ENCODE data around the gene SPTBN5. TPM values are rescaled to one million over a fixed set of nuclear protein-coding genes. Genes with fewer than 3 reads are reported as not detected.

Gene SPTBN5
- polyA plus RNA-seq, 1 donor from 2014 or later = 0.01 TPM

DNA sequence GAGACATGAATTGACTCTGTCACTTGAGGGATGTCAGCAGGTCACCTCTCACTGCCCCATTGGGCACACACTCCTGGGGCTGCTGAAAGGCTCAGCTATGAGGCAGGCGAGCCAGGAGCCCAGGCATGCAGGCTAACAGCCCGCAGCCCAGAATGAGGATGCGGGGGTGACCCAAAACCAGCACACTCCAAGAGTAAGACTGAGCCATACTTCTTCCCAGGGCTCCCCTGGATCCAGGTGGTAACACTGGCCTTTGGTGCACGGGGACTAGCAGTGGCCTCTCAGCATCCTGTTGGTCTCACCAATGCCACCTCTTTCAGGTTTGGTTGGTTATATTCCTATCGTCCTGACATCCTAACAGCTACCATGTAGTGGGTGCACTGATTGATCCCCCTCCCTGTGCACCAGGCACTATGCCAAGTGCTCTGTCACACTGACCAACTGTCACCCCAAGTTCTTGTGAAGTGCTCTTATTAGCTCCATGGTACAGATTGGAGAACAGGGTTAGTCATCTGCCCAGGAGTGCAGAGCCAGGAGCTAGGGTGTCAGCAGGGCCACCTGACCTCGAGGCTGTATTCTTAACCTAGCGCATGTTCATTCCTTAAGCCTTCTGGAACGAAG is 24.8 kb upstream of the SPTBN5 start:
- no peak overlapping the region for H3K27ac ChIP-seq (ENCODE audit: low read length)
- H3F3A ChIP-seq (ENCODE audit: insufficient read depth, low read length, poor library complexity, severe bottlenecking) = no peaks in the 10 kb centered on the region
- no peaks in the 10 kb centered on the region for H3K9me3 ChIP-seq (ENCODE audit: low read length)
- TF ChIP-seq MXI1 (conservative IDR thresholded peaks at IDR 0.05; ENCODE audit: poor library complexity, severe bottlenecking) (no peak), EZH2 (IDR thresholded peaks at IDR 0.05; ENCODE audit: borderline replicate concordance, insufficient read depth, low read length, poor library complexity, severe bottlenecking) (no peak), CTCF (IDR thresholded peaks at IDR 0.05; ENCODE audit: poor library complexity, severe bottlenecking) (no peak), SMC3 (conservative IDR thresholded peaks at IDR 0.05; ENCODE audit: poor library complexity) (no peak), TAF1 (IDR thresholded peaks at IDR 0.05; ENCODE audit: low read depth) (no peak), REST (IDR thresholded peaks at IDR 0.05; ENCODE audit: borderline replicate concordance) (no peak), RAD21 (conservative IDR thresholded peaks at IDR 0.05) (no peak), POLR2AphosphoS5 (IDR thresholded peaks at IDR 0.05) (no peak), EP300 (conservative IDR thresholded peaks at IDR 0.05; ENCODE audit: poor library complexity, severe bottlenecking) (no peak)
- H3K4me3 ChIP-seq (ENCODE audit: low read length) = no peak overlapping the region
- no peaks in the 10 kb centered on the region for H4K20me1 ChIP-seq (ENCODE audit: insufficient read depth)
- H2AFZ ChIP-seq (ENCODE audit: low read depth, low read length) = no peak overlapping the region
- no peak overlapping the region for H3K9ac ChIP-seq (ENCODE audit: low read length)
- H3K4me2 ChIP-seq (ENCODE audit: low read length) = no peak overlapping the region
- no peaks in the 10 kb centered on the region for H3K79me2 ChIP-seq (replicated peaks; ENCODE audit: insufficient read depth, low read length)
- H3K36me3 ChIP-seq (ENCODE audit: insufficient read depth, low read length) = no peaks in the 10 kb centered on the region
- H3K27me3 ChIP-seq (ENCODE audit: insufficient read depth, low read depth, low read length) = no peaks in the 10 kb centered on the region
- H3K9me2 ChIP-seq (ENCODE audit: insufficient read depth, low read length) = no peaks in the 10 kb centered on the region

DNA sequence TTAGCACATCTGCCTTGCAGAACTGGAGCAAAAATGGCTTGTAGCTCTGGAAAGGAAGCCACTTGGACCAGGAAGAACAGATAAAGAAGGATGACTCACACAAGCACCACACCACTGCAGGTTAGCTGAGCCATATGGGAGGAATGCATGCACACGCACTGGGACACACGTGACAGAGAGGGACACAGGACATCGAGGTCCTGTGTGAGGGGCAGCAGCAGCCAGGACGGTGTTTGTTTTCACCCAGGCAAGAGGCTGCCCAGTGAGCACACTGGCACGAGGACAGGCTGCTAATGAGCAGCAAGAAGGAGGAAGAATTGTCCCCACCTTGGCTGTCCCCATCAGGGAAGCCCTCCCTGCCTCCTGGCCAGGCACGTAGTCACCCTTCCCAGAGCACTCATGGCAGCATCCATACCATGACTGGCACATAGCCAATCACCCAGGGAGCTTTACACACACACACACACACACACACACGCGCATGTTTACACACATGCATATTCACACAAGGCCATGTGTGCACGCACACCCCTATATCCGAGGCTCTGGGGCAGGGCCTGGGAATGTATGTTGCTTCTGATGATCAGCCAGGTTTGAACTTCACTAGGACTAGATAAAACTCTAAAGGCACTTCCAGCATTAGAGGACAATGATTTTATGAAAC is 24.0 kb upstream of the SPTBN5 start:
- H3K4me2 ChIP-seq (ENCODE audit: low read length) = no peak overlapping the region
- no peaks in the 10 kb centered on the region for H3F3A ChIP-seq (ENCODE audit: insufficient read depth, low read length, poor library complexity, severe bottlenecking)
- no peaks in the 10 kb centered on the region for H3K36me3 ChIP-seq (ENCODE audit: insufficient read depth, low read length)
- no peak overlapping the region for H3K4me3 ChIP-seq (ENCODE audit: low read length)
- no peak overlapping the region for H3K9ac ChIP-seq (ENCODE audit: low read length)
- H3K27ac ChIP-seq (ENCODE audit: low read length) = no peak overlapping the region
- H3K79me2 ChIP-seq (replicated peaks; ENCODE audit: insufficient read depth, low read length) = no peaks in the 10 kb centered on the region
- no peaks in the 10 kb centered on the region for H3K9me2 ChIP-seq (ENCODE audit: insufficient read depth, low read length)
- H2AFZ ChIP-seq (ENCODE audit: low read depth, low read length) = no peak overlapping the region
- no peaks in the 10 kb centered on the region for H4K20me1 ChIP-seq (ENCODE audit: insufficient read depth)
- no peaks in the 10 kb centered on the region for H3K9me3 ChIP-seq (ENCODE audit: low read length)
- H3K27me3 ChIP-seq (ENCODE audit: insufficient read depth, low read depth, low read length) = no peaks in the 10 kb centered on the region
- TF ChIP-seq EP300 (conservative IDR thresholded peaks at IDR 0.05; ENCODE audit: poor library complexity, severe bottlenecking) (no peak), RAD21 (conservative IDR thresholded peaks at IDR 0.05) (no peak), SMC3 (conservative IDR thresholded peaks at IDR 0.05; ENCODE audit: poor library complexity) (no peak), EZH2 (IDR thresholded peaks at IDR 0.05; ENCODE audit: borderline replicate concordance, insufficient read depth, low read length, poor library complexity, severe bottlenecking) (no peak), MXI1 (conservative IDR thresholded peaks at IDR 0.05; ENCODE audit: poor library complexity, severe bottlenecking) (no peak), REST (IDR thresholded peaks at IDR 0.05; ENCODE audit: borderline replicate concordance) (no peak), POLR2AphosphoS5 (IDR thresholded peaks at IDR 0.05) (no peak), TAF1 (IDR thresholded peaks at IDR 0.05; ENCODE audit: low read depth) (no peak)
